Measurements from ENCODE around the gene RNPS1.

GRCh38 chr16:2238838-2239675, 28.9 kb downstream of the RNPS1 start:
- TF ChIP-seq POLR2AphosphoS5 (IDR thresholded peaks at IDR 0.05; ENCODE audit: insufficient read depth in 1 of 2, low read depth in 1 of 2), result no peak
- TF ChIP-seq, protein P1, sequence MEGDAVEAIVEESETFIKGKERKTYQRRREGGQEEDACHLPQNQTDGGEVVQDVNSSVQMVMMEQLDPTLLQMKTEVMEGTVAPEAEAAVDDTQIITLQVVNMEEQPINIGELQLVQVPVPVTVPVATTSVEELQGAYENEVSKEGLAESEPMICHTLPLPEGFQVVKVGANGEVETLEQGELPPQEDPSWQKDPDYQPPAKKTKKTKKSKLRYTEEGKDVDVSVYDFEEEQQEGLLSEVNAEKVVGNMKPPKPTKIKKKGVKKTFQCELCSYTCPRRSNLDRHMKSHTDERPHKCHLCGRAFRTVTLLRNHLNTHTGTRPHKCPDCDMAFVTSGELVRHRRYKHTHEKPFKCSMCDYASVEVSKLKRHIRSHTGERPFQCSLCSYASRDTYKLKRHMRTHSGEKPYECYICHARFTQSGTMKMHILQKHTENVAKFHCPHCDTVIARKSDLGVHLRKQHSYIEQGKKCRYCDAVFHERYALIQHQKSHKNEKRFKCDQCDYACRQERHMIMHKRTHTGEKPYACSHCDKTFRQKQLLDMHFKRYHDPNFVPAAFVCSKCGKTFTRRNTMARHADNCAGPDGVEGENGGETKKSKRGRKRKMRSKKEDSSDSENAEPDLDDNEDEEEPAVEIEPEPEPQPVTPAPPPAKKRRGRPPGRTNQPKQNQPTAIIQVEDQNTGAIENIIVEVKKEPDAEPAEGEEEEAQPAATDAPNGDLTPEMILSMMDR (IDR thresholded peaks at IDR 0.05), result no peak
- no peak for TF ChIP-seq POLR2A (IDR thresholded peaks at IDR 0.05)
